Mesenchymal stem cell (in vitro differentiated cells and primary cell): Measurements from ENCODE around the gene ZBTB11.
"Not testable (repeated sequence)": the region's sequence is repeated elsewhere in the genome, so short reads cannot be mapped to it uniquely, and the experiment has no call there.

Experiments used
- DNase-seq: peaks from one replicate; pipeline ENCODE4 v3.0.0-alpha.2; 2013
- H2AFZ ChIP-seq: one replicate; pipeline ENCODE4 v1.6.1; 2013; ENCODE audit warnings: low read depth, mild to moderate bottlenecking, control low read depth, inconsistent platforms, low read length, moderate library complexity
- H2AK5ac ChIP-seq: 2 replicates; pipeline ENCODE4 v1.6.1; 2013; ENCODE audit warnings: low read length, moderate library complexity, mild to moderate bottlenecking, inconsistent platforms; ENCODE audit not compliant: severe bottlenecking
- H2BK120ac ChIP-seq: one replicate; pipeline ENCODE4 v1.6.1; 2013; ENCODE audit warnings: low read depth, mild to moderate bottlenecking, inconsistent platforms, low read length, moderate library complexity
- H2BK12ac ChIP-seq, 2 experiments: one replicate each; pipeline ENCODE4 v1.6.1; 2013; ENCODE audit warnings: inconsistent platforms in 2 of 2, low read length in 2 of 2, mild to moderate bottlenecking in 2 of 2, moderate library complexity in 2 of 2, control low read depth in 1 of 2
- H2BK15ac ChIP-seq: one replicate; pipeline ENCODE4 v1.6.1; 2013; ENCODE audit warnings: mild to moderate bottlenecking, low read depth, inconsistent platforms; ENCODE audit not compliant: poor library complexity, severe bottlenecking
- H2BK5ac ChIP-seq: 2 replicates; pipeline ENCODE4 v1.6.1; 2013; ENCODE audit warnings: low read depth, mild to moderate bottlenecking, low read length, control low read depth, inconsistent platforms; ENCODE audit not compliant: poor library complexity, severe bottlenecking
- H3K14ac ChIP-seq, 2 experiments: one replicate each; pipeline ENCODE4 v1.6.1; 2013; ENCODE audit warnings: inconsistent platforms in 2 of 2, low read length in 2 of 2, control low read depth in 1 of 2, mild to moderate bottlenecking in 1 of 2, moderate library complexity in 1 of 2
- H3K18ac ChIP-seq, 2 experiments: one replicate each; pipeline ENCODE4 v1.6.1; 2013; ENCODE audit warnings: inconsistent platforms in 2 of 2, low read length in 2 of 2, control low read depth in 1 of 2, low read depth in 1 of 2, mild to moderate bottlenecking in 1 of 2
- H3K23ac ChIP-seq, 2 experiments: one replicate each; pipeline ENCODE4 v1.6.1; 2013; ENCODE audit warnings: inconsistent platforms in 2 of 2, low read length in 2 of 2, mild to moderate bottlenecking in 2 of 2, moderate library complexity in 2 of 2, control low read depth in 1 of 2
- H3K27ac ChIP-seq: 2 replicates; pipeline ENCODE4 v1.5.1; 2013; ENCODE audit warnings: mild to moderate bottlenecking, moderate library complexity, low read length, control low read depth, inconsistent platforms; ENCODE audit not compliant: poor library complexity, severe bottlenecking
- H3K27me3 ChIP-seq, 2 experiments: 2 replicates each; pipeline versions ENCODE4 v1.6.1 to v1.7.0; 2013; ENCODE audit warnings: low read length in 2 of 2, mild to moderate bottlenecking in 2 of 2, moderate library complexity in 2 of 2, control low read depth in 1 of 2, inconsistent platforms in 1 of 2; ENCODE audit not compliant: control insufficient read depth in 1 of 2, insufficient read depth in 1 of 2
- H3K36me3 ChIP-seq, 2 experiments: 2 replicates each; pipeline versions ENCODE4 v1.6.1 to v1.7.0; 2013; ENCODE audit warnings: low read length in 2 of 2, control low read depth in 1 of 2, inconsistent platforms in 1 of 2, low read depth in 1 of 2, mild to moderate bottlenecking in 1 of 2; ENCODE audit not compliant: insufficient read depth in 2 of 2, control insufficient read depth in 1 of 2
- H3K4ac ChIP-seq, 2 experiments: one replicate each; pipeline ENCODE4 v1.6.1; 2013; ENCODE audit warnings: inconsistent platforms in 2 of 2, low read length in 2 of 2, mild to moderate bottlenecking in 2 of 2, moderate library complexity in 2 of 2, control low read depth in 1 of 2, low read depth in 1 of 2
- H3K4me1 ChIP-seq: 2 replicates; pipeline ENCODE4 v1.6.1; 2013; ENCODE audit warnings: low read depth, low read length, control low read depth; ENCODE audit not compliant: control insufficient read depth, insufficient read depth
- H3K4me2 ChIP-seq: 2 replicates; pipeline ENCODE4 v1.6.1; 2013; ENCODE audit warnings: low read length, mild to moderate bottlenecking, inconsistent platforms; ENCODE audit not compliant: poor library complexity, severe bottlenecking
- H3K4me3 ChIP-seq, 2 experiments: 2 replicates each; pipeline versions ENCODE4 v1.5.1 to v1.7.0; 2013; ENCODE audit warnings: low read length in 2 of 2, mild to moderate bottlenecking in 2 of 2, control low read depth in 1 of 2, low read depth in 1 of 2; ENCODE audit not compliant: insufficient read depth in 1 of 2
- H3K79me1 ChIP-seq: replicated peaks from 2 replicates; pipeline ENCODE4 v1.6.1; 2013; ENCODE audit warnings: mild to moderate bottlenecking, control low read depth, low read length, inconsistent platforms; ENCODE audit not compliant: poor library complexity, severe bottlenecking
- H3K9ac ChIP-seq: 2 replicates; pipeline ENCODE4 v1.7.0; 2013; ENCODE audit warnings: mild to moderate bottlenecking, low read length, moderate library complexity
- H3K9me3 ChIP-seq: 2 replicates; pipeline ENCODE4 v1.7.0; 2013; ENCODE audit warnings: mild to moderate bottlenecking, low read length; ENCODE audit not compliant: control insufficient read depth
- H4K8ac ChIP-seq: one replicate; pipeline ENCODE4 v1.6.1; 2013; ENCODE audit warnings: inconsistent platforms, mild to moderate bottlenecking, low read length, moderate library complexity
- H4K91ac ChIP-seq: one replicate; pipeline ENCODE4 v1.6.1; 2013; ENCODE audit warnings: mild to moderate bottlenecking, low read length, inconsistent platforms
- WGBS: methylation state at CpG from one replicate; pipeline ENCODE4 v1.1.7; 2013; ENCODE audit warnings: mixed read lengths; 5-methylcytosine and 5-hydroxymethylcytosine counted together

Gene ZBTB11

GRCh38 chr3:101643009-101643844 lies 33.7 kb downstream of the ZBTB11 start:
- H3K36me3 ChIP-seq, result peaks cover 0 to 4% of the 10 kb centered on the region in 2 experiments
- no peak overlapping the region for H4K91ac ChIP-seq

GRCh38 chr3:101642441-101642840 lies 34.5 kb downstream of the ZBTB11 start:
- H3K27ac ChIP-seq, result no peak overlapping the region
- no peak for DNase-seq
- WGBS, result 81% methylated on average over 2 of the region's 3 CpGs

More at GRCh38 chr3:101643009-101643844, 33.7 kb downstream of the ZBTB11 start:
- Histone ChIP-seq H3K4me2 (no peak overlapping the region), H3K9ac (no peak overlapping the region), H2BK5ac (no peak overlapping the region), H2BK15ac (no peak overlapping the region), H2BK120ac (no peak overlapping the region), H3K18ac (no peak overlapping the region), H2AK5ac (no peak overlapping the region), H4K8ac (no peak overlapping the region), H3K4me1 (peaks cover under 1% of the 10 kb centered on the region), H3K14ac (no peak overlapping the region), H3K27ac (no peak overlapping the region), H3K4ac (no peak overlapping the region), H3K4me3 (no peak overlapping the region), H3K79me1 (no peaks in the 10 kb centered on the region), H2BK12ac (no peak overlapping the region), H2AFZ (no peak overlapping the region), H3K9me3 (no peaks in the 10 kb centered on the region), H3K23ac (no peak overlapping the region), H3K27me3 (no peaks in the 10 kb centered on the region)
- DNase-seq, result no peak
- WGBS, result 97% methylated on average over 8 of the region's 8 CpGs

GRCh38 chr3:101641397-101642115 lies 35.4 kb downstream of the ZBTB11 start:
- not testable (repeated sequence) for H4K8ac ChIP-seq, H3K4me3 ChIP-seq, H3K23ac ChIP-seq, H2BK5ac ChIP-seq, H3K27me3 ChIP-seq, H3K18ac ChIP-seq, H3K9me3 ChIP-seq, H3K27ac ChIP-seq, DNase-seq, H3K4ac ChIP-seq, H2BK15ac ChIP-seq, H3K79me1 ChIP-seq, H3K4me1 ChIP-seq, H4K91ac ChIP-seq, H2BK120ac ChIP-seq, H2AFZ ChIP-seq, H3K4me2 ChIP-seq, H3K36me3 ChIP-seq, H2AK5ac ChIP-seq, H3K14ac ChIP-seq, H3K9ac ChIP-seq, H2BK12ac ChIP-seq
- 42% methylated on average over 14 of the region's 14 CpGs for WGBS

More at GRCh38 chr3:101642441-101642840, 34.5 kb downstream of the ZBTB11 start:
- H3K4me1 ChIP-seq, result peaks cover 2% of the 10 kb centered on the region
- H2AFZ ChIP-seq, result no peak overlapping the region
- no peak overlapping the region for H3K9ac ChIP-seq
- H3K18ac ChIP-seq, result no peak overlapping the region
- no peak overlapping the region for H2BK15ac ChIP-seq
- H3K4me3 ChIP-seq, result no peak overlapping the region
- H3K9me3 ChIP-seq, result no peaks in the 10 kb centered on the region
- no peak overlapping the region for H2AK5ac ChIP-seq
- H3K4ac ChIP-seq, result no peak overlapping the region
- no peak overlapping the region for H3K4me2 ChIP-seq
- no peaks in the 10 kb centered on the region for H3K36me3 ChIP-seq
- no peak overlapping the region for H4K91ac ChIP-seq
- no peak overlapping the region for H2BK5ac ChIP-seq
- H3K23ac ChIP-seq, result no peak overlapping the region
- H3K27me3 ChIP-seq, result no peaks in the 10 kb centered on the region
- no peak overlapping the region for H4K8ac ChIP-seq
- H3K79me1 ChIP-seq, result no peaks in the 10 kb centered on the region
- no peak overlapping the region for H3K14ac ChIP-seq
- H2BK120ac ChIP-seq, result no peak overlapping the region
- no peak overlapping the region for H2BK12ac ChIP-seq

GRCh38 chr3:101640256-101640655 lies 36.7 kb downstream of the ZBTB11 start:
- Histone ChIP-seq H3K4me3 (no peak overlapping the region), H3K18ac (no peak overlapping the region), H3K79me1 (no peaks in the 10 kb centered on the region), H2BK120ac (no peak overlapping the region), H4K91ac (no peak overlapping the region), H3K4me2 (no peak overlapping the region), H3K4me1 (peaks cover 4% of the 10 kb centered on the region), H2BK12ac (no peak overlapping the region), H3K14ac (no peak overlapping the region), H3K27me3 (no peaks in the 10 kb centered on the region), H2BK5ac (no peak overlapping the region), H3K27ac (no peak overlapping the region), H3K23ac (no peak overlapping the region), H3K4ac (no peak overlapping the region), H3K9ac (no peak overlapping the region), H2BK15ac (no peak overlapping the region), H3K36me3 (no peaks in the 10 kb centered on the region), H2AFZ (no peak overlapping the region), H4K8ac (no peak overlapping the region), H2AK5ac (no peak overlapping the region), H3K9me3 (no peaks in the 10 kb centered on the region)
- 97% methylated on average over 10 of the region's 10 CpGs for WGBS
- no peak for DNase-seq
